Measurements from ENCODE around the gene WDFY3. TPM values are rescaled to one million over a fixed set of nuclear protein-coding genes. Genes with fewer than 3 reads are reported as not detected.

Gene WDFY3
- total and polyA plus RNA-seq, 2 of the 13 experiments (the other 11 are each of a cell fraction or from before 2014, with no cell fraction given) = 16.7 to 24.5 TPM

DNA sequence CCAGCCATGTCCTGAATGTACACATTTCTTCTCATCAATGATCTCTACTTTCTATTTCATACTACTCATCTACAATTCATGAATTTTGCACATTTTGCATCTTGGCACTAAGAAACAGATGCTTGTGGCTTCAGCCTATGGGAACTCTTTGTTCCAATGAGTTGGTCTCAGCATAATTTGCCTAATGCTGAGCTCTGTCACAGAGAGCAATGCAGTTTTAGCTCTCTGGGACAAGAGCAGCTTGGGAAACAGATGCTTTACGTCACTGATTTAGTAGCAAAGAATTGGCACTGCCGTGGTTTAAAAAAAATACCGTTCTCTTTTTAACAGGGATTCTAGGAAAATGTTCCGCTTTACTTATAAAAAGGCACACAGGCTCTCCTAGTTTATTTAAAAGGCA lies 162.4 kb downstream of the WDFY3 start:
- no peak for TF ChIP-seq NFIC (IDR thresholded peaks at IDR 0.05; ENCODE audit: low read length)
- no peak for TF ChIP-seq ZNF34 (CRISPR knock-in tag; IDR thresholded peaks at IDR 0.05; ENCODE audit: borderline replicate concordance)
- no peak for TF ChIP-seq ZNF879 (CRISPR knock-in tag; IDR thresholded peaks at IDR 0.05)
- no peak for TF ChIP-seq ZNF768 (CRISPR knock-in tag; IDR thresholded peaks at IDR 0.05)
- no peak for TF ChIP-seq MZF1 (CRISPR knock-in tag; IDR thresholded peaks at IDR 0.05; ENCODE audit: borderline replicate concordance)
- TF ChIP-seq SETDB1 (CRISPR knock-in tag; IDR thresholded peaks at IDR 0.05; ENCODE audit: borderline replicate concordance) = no peak
- no peak for TF ChIP-seq ZNF367 (CRISPR knock-in tag; IDR thresholded peaks at IDR 0.05; ENCODE audit: borderline replicate concordance)
- TF ChIP-seq, protein P1, sequence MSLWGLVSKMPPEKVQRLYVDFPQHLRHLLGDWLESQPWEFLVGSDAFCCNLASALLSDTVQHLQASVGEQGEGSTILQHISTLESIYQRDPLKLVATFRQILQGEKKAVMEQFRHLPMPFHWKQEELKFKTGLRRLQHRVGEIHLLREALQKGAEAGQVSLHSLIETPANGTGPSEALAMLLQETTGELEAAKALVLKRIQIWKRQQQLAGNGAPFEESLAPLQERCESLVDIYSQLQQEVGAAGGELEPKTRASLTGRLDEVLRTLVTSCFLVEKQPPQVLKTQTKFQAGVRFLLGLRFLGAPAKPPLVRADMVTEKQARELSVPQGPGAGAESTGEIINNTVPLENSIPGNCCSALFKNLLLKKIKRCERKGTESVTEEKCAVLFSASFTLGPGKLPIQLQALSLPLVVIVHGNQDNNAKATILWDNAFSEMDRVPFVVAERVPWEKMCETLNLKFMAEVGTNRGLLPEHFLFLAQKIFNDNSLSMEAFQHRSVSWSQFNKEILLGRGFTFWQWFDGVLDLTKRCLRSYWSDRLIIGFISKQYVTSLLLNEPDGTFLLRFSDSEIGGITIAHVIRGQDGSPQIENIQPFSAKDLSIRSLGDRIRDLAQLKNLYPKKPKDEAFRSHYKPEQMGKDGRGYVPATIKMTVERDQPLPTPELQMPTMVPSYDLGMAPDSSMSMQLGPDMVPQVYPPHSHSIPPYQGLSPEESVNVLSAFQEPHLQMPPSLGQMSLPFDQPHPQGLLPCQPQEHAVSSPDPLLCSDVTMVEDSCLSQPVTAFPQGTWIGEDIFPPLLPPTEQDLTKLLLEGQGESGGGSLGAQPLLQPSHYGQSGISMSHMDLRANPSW (CRISPR knock-in tag; IDR thresholded peaks at IDR 0.05; ENCODE audit: borderline replicate concordance) = no peak
- DNase-seq (ENCODE audit: low spot score) = no peak
- Histone ChIP-seq H2AFZ (ENCODE audit: low read length) (no peak overlapping the region), H3K4me2 (ENCODE audit: low read depth, low read length) (no peak overlapping the region), H3K79me2 (ENCODE audit: insufficient read depth, low read length) (no peaks in the 10 kb centered on the region), H3K27ac (ENCODE audit: extremely low read length, insufficient read depth, low read length) (no peak overlapping the region), H3K4me3 (replicated peaks in 1 of 3; ENCODE audit: insufficient read depth in 1 of 3, low read depth in 2 of 3, low read length in 3 of 3) (no peak overlapping the region), H3K27me3 (ENCODE audit: control insufficient read depth in 1 of 2, insufficient read depth in 2 of 2, low read length in 2 of 2) (no peaks in the 10 kb centered on the region), H3K9ac (ENCODE audit: insufficient read depth, low read depth, low read length) (no peak overlapping the region), H3K9me3 (ENCODE audit: low read length) (no peaks in the 10 kb centered on the region), H3K36me3 (replicated peaks in 1 of 2; ENCODE audit: control insufficient read depth in 1 of 2, insufficient read depth in 2 of 2, low read length in 2 of 2) (peaks cover 1 to 18% of the 10 kb centered on the region in 2 experiments; a peak in 4 of 5 replicates), H3K4me1 (ENCODE audit: insufficient read depth, low read length) (no peaks in the 10 kb centered on the region), H4K20me1 (ENCODE audit: insufficient read depth, low read length) (no peaks in the 10 kb centered on the region)
- intact Hi-C loops (cut with micrococcal nuclease; ENCODE audit: unreplicated experiment) (no loop called here), in situ Hi-C loops (cut with HindIII; ENCODE audit: extremely low pct_ligation_motif_present, low pct_unique_long_range_greater_than_20kb) (no loop called here)
- no TSS peak for BruUV-seq (replicated peaks)
- 94% methylated on average over 4 of the region's 4 CpGs for WGBS (ENCODE audit: low lambda C conversion rate)
- FAIRE-seq = no peak
- ChIA-PET POLR2A (no interaction called here), CTCF (ENCODE audit: low intra/inter-chr PET ratio, low total read pairs) (no interaction called here)
- no peak for ATAC-seq
